Tibial nerve (tissue), 3 donors: ENCODE measurements around the gene PIN4.

Source experiments
- CTCF ChIP-seq, 5 experiments: fragments of 200-600 bp in 3 of 5; fragments of 450-650 bp in 2 of 5; sonication (generic) in 3 of 5; IDR thresholded peaks; one replicate each; pipeline ENCODE4 v1.5.1; 2016 to 2019; ENCODE audit warnings: antibody characterized with exemption in 5 of 5, mild to moderate bottlenecking in 3 of 5, moderate library complexity in 2 of 5
- POLR2A ChIP-seq, 2 donors: fragments of 450-650 bp; IDR thresholded peaks; one replicate each; pipeline ENCODE4 v1.6.1; 2017; ENCODE audit warnings: antibody characterized with exemption in 2 of 2, mild to moderate bottlenecking in 2 of 2, moderate library complexity in 2 of 2

- no peak for TF ChIP-seq CTCF (IDR thresholded peaks at IDR 0.05)
- peak in 1 of 2 donors; percentile 56 for TF ChIP-seq POLR2A (IDR thresholded peaks at IDR 0.05)
Observed at GRCh38 chrX:72181178-72182125, at the start of gene PIN4.
